GM18870 (cell line): ENCODE measurements around the gene IL5.
"Not testable (repeated sequence)": the region's sequence is repeated elsewhere in the genome, so short reads cannot be mapped to it uniquely, and the experiment has no call there.

ENCODE experiments used
- ATAC-seq: cut with Tn5 transposase; IDR thresholded peaks from one replicate; pipeline ENCODE4 v1.9.1; 2021; ENCODE audit warnings: moderate library complexity; ENCODE audit not compliant: unreplicated experiment

Gene IL5

GRCh38 chr5:132543472-132544201, at the start of gene IL5:
TSS of gene IL5 (minus strand) at chr5:132543522. CDS start at chr5:132543478, 44 bp downstream.
- ATAC-seq: no peak

DNA sequence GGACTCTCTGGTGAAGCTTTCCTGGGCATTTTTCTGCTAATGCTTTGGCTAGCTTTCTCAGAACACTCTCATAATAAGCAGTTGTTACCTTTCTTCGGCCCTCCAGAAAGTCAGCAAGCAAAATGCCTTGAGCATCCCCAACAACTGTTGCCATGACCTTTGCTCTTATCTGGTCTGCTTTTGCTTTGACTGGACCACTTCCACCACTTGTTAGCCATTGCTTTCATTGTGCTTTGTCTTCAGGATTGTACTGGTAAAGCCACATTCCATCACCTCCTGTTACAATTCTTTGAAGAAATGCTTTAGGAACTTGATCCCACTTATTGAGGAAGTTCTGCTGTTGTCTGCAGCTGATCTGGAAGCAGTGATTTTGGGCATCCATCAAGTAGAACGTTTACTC, 49.2 kb upstream of the IL5 start:
- no peak for ATAC-seq

- no peak for ATAC-seq
These were observed 47.8 kb upstream of the IL5 start for GRCh38 chr5:132591145-132591544.

DNA sequence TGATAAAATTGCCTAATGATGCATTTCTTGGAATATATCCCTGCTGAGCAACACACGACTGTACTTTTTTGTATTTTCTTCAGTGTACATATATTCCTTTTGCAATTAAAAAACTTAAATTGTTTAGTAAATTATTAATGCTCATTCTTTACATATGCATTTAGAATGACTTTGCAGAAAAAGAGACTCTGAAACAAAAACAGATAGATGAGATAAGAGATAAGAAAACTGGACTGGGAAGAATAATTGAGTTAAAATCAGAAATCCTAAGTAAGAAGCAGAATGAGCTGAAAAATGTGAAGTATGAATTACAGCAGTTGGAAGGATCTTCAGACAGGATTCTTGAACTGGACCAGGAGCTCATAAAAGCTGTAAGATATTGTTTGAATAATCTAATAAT, 46.1 kb upstream of the IL5 start:
- no peak for ATAC-seq

DNA sequence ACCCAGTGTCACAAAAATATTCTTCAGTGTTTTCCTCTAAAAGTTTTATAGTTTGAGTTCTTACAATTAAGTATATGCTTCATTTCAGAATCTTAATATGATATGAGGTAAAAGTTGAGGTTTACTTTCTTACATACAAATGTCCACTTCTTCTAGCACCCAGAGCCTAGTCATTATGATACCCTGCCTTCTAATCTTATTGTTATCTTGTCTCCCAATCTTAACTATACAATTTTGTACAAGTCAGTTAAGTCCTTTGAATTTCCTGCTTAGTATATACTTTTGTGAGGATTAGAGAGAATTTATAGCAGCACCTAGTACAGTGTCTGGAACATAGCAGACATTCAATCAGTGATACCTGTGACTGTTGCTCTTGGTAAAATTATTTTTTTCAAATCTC, 42.7 kb upstream of the IL5 start:
- no peak for ATAC-seq

DNA sequence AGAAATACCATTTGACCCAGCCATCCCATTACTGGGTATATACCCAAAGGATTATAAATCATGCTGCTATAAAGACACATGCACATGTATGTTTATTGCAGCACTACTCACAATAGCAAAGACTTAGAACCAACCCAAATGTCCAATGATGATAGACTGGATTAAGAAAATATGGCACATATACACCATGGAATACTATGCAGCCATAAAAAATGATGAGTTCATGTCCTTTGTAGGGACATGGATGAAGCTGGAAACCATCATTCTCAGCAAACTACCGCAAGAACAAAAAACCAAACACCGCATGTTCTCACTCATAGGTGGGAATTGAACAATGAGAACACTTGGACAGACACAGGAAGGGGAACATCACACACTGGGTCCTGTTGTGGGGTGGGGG, 41.2 kb upstream of the IL5 start:
- ATAC-seq: not testable (repeated sequence)

GRCh38 chr5:132576123-132576522, 32.8 kb upstream of the IL5 start:
- no peak for ATAC-seq

GRCh38 chr5:132566657-132567056, 23.3 kb upstream of the IL5 start:
- no peak for ATAC-seq

- not testable (repeated sequence) for ATAC-seq
These were observed 21.2 kb upstream of the IL5 start for GRCh38 chr5:132564555-132564954.

GRCh38 chr5:132561601-132562000, 18.3 kb upstream of the IL5 start:
- ATAC-seq: no peak

- ATAC-seq: no peak
These were observed 16.2 kb upstream of the IL5 start for GRCh38 chr5:132559383-132560060.

DNA sequence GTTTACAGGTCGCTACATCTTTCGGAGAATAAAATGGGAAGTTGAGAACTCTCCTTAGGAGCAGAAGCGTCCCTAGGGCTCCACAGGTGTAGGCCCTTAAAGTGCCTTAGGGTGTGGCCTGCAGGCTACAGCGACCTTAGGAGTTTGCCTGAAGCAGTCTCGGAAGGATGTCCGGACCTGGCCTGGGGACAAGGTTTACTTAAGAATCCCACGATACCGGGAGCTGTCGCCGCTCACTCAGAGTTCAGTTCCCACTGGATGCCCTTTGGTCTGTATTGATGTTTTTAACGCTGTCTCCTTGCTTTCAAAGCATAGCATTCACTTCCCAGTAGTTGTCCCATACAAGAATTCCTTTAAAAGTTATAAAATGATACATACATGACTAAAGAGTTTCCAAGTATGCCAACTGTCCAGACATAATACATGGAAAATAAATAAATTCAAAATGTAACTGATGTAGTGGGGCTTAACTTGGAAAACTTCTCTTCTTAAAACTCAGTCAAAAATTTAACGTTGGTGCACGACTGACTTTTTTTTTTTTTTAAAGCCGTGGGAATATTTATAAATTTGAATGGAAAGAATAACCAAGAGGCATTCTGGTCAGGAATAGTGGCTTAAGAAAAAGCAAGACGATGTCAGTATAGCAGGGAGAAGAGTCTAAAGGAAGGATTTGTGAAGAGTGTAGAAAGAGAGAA, 14.3 kb upstream of the IL5 start:
- peak; percentile 19 for ATAC-seq

DNA sequence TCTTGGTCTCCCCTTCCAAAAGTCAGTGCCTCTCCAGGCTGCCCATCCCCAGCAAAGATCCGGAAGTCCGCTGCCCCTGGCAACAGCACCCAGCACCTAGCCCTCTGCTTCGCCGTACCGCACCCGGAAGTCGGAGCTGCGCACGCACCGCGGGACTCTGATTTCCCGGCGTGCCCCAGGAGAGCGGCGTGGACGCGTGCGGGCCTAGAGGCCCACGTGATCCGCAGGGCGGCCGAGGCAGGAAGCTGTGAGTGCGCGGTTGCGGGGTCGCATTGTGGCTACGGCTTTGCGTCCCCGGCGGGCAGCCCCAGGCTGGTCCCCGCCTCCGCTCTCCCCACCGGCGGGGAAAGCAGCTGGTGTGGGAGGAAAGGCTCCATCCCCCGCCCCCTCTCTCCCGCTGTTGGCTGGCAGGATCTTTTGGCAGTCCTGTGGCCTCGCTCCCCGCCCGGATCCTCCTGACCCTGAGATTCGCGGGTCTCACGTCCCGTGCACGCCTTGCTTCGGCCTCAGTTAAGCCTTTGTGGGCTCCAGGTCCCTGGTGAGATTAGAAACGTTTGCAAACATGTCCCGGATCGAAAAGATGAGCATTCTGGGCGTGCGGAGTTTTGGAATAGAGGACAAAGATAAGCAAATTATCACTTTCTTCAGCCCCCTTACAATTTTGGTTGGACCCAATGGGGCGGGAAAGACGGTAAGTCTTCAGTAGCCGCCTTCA, 13.6 kb upstream of the IL5 start, which contains the start of gene RAD50:
Gene RAD50, plus strand, starts transcription at position 215 of the 715 bp plus-strand sequence. Its CDS starts 348 bp downstream, at position 563.
- peak; percentile 86 for ATAC-seq

DNA sequence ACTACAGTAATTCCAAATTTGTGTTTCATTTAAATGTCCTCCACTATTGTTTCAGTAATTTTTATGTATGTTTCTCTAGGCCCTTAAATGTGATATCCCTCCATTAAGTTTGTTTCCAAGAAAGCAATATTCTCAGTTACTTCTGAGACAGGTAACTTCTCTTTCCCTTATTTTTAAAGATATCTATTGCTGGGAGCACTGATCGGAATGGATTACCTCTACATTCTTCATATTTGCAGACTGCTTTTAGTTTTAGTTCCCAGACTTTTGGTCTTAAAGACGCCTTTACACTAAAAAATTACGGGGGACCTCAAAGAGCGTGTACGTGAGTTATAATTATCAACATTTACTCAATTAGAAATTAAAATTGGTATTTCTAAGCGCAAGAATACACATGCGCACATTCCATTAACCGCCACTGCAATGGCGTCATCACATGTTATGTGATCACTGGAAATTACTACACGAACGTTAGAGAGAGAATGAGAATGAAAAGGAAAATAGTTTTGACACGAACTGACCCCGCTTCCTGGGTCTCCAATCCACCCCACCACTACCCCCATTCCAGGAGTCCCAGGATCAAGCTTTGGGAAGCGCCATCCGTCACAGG, 12.9 kb upstream of the IL5 start:
- no peak for ATAC-seq

GRCh38 chr5:132549576-132549975, 6.3 kb upstream of the IL5 start:
- ATAC-seq: no peak

DNA sequence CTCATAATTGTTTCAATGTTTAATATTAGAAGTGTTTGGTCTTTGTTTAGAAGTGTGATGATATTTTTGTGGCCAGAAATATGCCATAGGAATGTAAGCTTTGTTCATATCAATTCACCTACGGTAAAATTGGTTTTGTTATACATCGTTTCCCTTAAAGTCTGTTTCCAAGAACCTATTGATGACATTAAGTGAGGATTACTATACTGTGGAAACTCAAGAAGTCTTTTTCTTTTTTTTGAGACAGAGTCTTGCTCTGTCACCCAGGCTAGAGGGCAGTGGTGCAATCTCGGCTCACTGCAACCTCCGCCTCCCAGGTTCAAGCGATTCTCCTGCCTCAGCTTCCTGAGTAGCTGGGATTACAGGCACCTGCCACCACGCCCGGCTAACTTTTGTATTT, 5.5 kb upstream of the IL5 start:
- ATAC-seq: not testable (repeated sequence)

- no peak for ATAC-seq
These were observed 3.9 kb upstream of the IL5 start for GRCh38 chr5:132547269-132547668.

DNA sequence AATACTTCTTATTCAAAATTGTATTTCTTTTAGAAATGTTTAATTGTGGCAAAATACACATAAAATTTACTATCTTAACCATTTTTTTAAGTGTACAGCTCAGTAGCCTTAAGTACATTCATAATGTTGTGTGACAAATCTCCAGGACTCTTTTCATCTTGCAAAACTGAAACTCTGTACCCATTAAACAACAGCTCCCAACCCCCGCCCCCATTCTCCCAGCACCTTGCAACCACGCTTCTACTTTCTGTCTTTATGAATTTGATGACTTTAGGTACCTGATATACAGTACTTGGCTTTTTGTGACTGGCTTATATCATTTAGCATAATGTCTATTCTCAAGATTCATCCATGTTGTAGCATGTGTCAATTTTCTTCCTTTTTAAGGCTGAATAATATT, 2.8 kb upstream of the IL5 start:
- ATAC-seq: no peak

DNA sequence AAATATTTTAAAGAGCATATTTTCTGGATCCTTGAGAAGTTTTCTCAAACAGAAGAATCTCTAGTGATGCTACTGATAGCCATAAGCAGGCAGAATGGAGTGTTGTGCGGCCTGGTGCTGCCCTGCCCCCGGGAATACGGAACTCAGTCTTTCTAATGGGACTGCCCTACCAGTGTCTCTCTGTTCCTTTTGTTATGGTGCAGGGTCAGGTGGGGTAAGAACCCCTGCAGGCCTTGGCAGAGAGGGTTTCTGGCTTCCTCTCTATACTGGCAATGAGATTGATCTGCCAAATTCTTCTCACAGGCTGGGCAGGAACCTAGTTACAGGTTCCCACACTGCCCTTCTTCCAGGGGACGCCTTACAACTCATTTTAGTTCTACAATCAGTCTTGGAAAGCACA, 2.6 kb downstream of the IL5 start:
- no peak for ATAC-seq

DNA sequence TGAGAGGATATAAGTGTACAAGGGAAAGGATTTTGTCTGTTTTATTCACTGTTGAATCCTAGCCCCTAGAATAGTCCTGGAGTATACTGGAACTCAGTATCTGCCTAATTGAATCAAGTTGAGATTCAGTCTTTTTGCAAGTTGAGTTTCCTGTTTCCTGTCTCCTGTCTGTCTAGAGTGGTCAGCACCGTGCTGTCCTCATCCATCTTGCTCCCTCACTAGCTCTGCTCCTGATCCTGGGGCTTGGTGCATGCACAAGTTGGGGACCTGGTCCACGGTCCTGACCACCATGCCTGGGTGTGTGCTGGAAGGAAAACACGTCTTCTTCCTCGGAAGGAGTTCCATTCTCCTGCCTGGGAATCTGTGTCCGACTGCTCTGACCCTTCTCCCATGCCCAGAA, 3.2 kb downstream of the IL5 start:
- no peak for ATAC-seq

DNA sequence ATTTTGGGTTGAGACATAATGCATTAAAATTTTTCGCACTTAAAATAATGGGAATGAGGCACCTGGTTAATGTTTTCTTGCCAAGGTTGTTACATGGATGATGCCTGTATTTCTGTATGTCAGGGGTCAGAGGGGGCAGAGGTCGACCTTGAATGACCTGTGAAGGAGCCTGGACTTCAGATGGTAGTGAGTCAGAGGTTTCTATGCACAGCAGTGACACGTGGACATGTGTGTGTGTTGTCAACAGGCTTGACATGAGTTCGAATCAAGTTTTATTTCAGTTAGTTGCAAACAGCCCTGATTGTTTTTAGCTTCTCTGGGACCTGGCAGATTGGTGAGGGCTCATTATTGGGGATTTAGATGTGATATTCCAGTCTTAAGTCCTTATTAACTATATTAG, 3.6 kb downstream of the IL5 start:
- ATAC-seq: no peak
